LNCAP (cell line): ENCODE results near the gene PVALEF.

ENCODE experiments used
- CTCF ChIP-seq: fragments of 450-650 bp; IDR thresholded peaks from 2 replicates; pipeline ENCODE4 v1.5.1; 2017; ENCODE audit warnings: mild to moderate bottlenecking

The PVALEF gene

GRCh38 chr17:81170727-81171494 lies 5.6 kb downstream of the PVALEF start:
- no peak for TF ChIP-seq CTCF

DNA sequence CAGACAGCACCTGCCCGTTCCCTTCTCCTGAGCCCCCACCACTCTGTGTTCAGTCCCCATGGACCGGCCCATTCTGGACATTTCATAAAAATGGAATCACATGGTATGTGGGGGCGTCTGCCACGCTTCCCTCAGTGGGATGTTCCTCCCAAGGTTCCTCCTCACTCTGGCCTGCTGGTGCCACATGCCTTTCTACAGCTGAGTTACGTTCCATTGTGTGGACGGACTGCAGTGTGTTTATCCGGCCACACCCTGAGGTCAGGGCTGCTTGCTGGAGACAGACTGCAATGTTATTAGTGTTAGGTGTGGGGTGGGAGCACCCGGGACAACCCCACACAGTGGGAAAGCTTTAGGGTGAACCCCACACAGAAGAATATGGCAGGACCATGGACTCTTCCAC lies 6.6 kb downstream of the PVALEF start:
- no peak for TF ChIP-seq CTCF

GRCh38 chr17:81173052-81173761 lies 7.9 kb downstream of the PVALEF start:
- no peak for TF ChIP-seq CTCF

GRCh38 chr17:81173762-81174155 lies 8.5 kb downstream of the PVALEF start:
- TF ChIP-seq CTCF = no peak

DNA sequence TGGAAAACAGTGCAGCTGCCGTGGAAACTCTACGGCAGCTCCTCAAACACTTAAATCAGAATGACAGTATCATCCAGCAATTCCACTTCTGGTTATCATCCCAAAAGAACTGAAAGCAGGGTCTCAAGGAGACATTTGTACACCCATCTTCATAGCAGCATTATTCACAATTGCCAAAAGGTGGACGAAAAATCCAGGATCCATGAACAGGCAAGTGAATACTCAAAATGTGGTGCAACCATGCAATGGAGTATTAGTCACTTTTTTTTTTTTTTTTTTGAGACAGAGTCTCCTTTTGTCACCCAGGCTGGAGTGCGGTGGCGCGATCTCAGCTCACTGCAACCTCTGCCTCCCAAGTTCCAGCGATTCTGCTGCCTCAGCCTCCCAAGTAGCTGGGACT lies 11.4 kb downstream of the PVALEF start:
- TF ChIP-seq CTCF = no peak

DNA sequence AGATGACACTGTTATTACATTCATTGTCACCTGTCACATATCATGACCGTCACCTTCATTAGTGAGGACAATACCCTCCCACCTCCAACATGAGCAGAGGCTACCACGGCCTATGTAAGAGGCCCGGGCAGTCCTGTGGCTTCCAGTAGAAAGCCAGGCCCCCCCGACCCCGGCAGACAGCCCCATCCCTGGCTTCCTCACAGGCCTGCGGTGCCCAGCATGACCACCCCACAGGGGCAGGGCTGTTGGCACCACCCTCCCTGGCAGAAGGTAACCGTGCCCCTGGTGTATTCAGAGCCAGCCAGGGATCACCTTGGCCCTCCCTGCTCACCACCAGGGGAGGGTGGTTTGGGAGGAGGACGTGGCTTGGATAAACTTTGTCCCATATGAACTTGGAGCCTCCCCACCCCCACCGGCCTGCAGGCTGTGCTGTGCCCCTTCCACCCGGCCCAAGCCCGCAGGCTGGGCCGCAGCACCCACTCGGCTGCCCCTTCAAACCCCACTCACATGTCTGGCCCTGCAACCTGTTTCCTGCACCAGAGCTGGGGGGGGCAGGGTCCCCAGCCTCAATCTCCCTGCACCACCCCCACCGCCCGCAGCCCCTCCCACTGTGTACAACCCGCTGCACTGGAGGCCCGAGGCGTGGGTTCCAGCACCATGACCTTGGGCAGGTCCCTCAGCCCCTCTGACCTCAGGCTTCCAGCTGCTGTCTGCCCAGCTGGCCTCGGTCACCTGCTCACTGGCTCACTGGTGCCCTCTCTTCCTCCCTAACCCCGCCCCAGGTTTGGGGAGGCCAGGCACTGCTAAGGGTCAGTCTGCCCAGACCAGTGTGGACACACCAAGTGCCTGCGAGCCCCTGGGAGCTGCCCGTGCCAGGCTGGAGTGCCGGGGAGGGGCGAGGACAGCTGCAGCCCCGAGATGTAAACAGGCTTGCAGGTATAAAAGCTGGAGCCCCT lies 13.1 kb downstream of the PVALEF start:
- TF ChIP-seq CTCF = no peak

DNA sequence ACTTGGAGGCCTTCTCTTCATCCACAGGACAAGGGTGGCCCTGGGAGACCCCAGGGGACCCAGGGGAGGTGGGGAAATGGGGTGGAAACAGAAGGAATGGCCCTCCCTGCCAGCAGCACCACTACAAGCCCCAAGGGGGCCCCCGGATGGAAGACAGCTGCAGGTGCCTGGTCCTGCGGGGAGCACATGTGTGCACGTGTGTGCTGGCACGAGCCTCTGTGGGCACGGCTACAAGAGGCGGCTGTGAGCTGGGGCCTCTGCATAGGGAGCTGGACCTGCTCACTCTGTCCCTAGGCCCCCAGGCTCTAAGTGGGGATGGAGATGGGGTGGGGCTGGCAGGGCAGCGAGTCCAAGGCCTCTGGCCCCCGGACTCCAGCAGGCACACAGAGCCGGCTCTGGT lies 13.9 kb downstream of the PVALEF start:
- no peak for TF ChIP-seq CTCF
